Effector memory CD4-positive, alpha-beta T cell (primary cell): ENCODE measurements around the gene COL25A1.

ENCODE experiments used
- DNase-seq, 3 donors: peaks; one replicate each; pipeline ENCODE4 v3.0.0-alpha.2; 2020
- H3K27ac ChIP-seq: 2 replicates; pipeline ENCODE4 v1.7.0; 2013; ENCODE audit warnings: mild to moderate bottlenecking, low read length, moderate library complexity; ENCODE audit not compliant: insufficient read depth, poor library complexity, severe bottlenecking
- H3K27me3 ChIP-seq: replicated peaks from 2 replicates; pipeline ENCODE4 v1.7.0; 2013; ENCODE audit warnings: mild to moderate bottlenecking, low read length; ENCODE audit not compliant: insufficient read depth, control insufficient read depth, poor library complexity, severe bottlenecking
- H3K36me3 ChIP-seq: 2 replicates; pipeline ENCODE4 v1.7.0; 2013; ENCODE audit warnings: mild to moderate bottlenecking, low read length, moderate library complexity; ENCODE audit not compliant: control insufficient read depth, insufficient read depth
- H3K4me1 ChIP-seq: 2 replicates; pipeline ENCODE4 v1.7.0; 2013; ENCODE audit warnings: low read length, mild to moderate bottlenecking; ENCODE audit not compliant: control insufficient read depth, insufficient read depth, poor library complexity, severe bottlenecking
- H3K4me3 ChIP-seq: 2 replicates; pipeline ENCODE4 v1.7.0; 2013; ENCODE audit warnings: low read length, low read depth, mild to moderate bottlenecking; ENCODE audit not compliant: insufficient read depth, poor library complexity, severe bottlenecking
- H3K9me3 ChIP-seq: 2 replicates; pipeline ENCODE4 v1.7.0; 2013; ENCODE audit warnings: mild to moderate bottlenecking, low read length, moderate library complexity; ENCODE audit not compliant: control insufficient read depth

The COL25A1 gene

GRCh38 chr4:109162759-109163158, 139.7 kb downstream of the COL25A1 start:
- Histone ChIP-seq H3K4me1 (no peaks in the 10 kb centered on the region), H3K4me3 (no peak overlapping the region), H3K36me3 (no peaks in the 10 kb centered on the region), H3K9me3 (no peaks in the 10 kb centered on the region), H3K27ac (no peak overlapping the region), H3K27me3 (no peaks in the 10 kb centered on the region)
- DNase-seq: no peak

- Histone ChIP-seq H3K4me3 (no peak overlapping the region), H3K4me1 (no peaks in the 10 kb centered on the region), H3K27me3 (no peaks in the 10 kb centered on the region), H3K36me3 (no peaks in the 10 kb centered on the region), H3K9me3 (no peaks in the 10 kb centered on the region), H3K27ac (no peak overlapping the region)
- DNase-seq: no peak
These were observed 142.0 kb downstream of the COL25A1 start for GRCh38 chr4:109160494-109160893.

GRCh38 chr4:109157696-109158095, 144.8 kb downstream of the COL25A1 start:
- Histone ChIP-seq H3K9me3 (no peaks in the 10 kb centered on the region), H3K4me1 (no peaks in the 10 kb centered on the region), H3K27me3 (no peaks in the 10 kb centered on the region), H3K27ac (no peak overlapping the region), H3K36me3 (no peaks in the 10 kb centered on the region), H3K4me3 (no peak overlapping the region)
- DNase-seq: no peak

- Histone ChIP-seq H3K27ac (no peak overlapping the region), H3K36me3 (no peaks in the 10 kb centered on the region), H3K9me3 (no peaks in the 10 kb centered on the region), H3K27me3 (no peaks in the 10 kb centered on the region), H3K4me3 (no peak overlapping the region), H3K4me1 (no peaks in the 10 kb centered on the region)
- no peak for DNase-seq
These were observed 145.3 kb downstream of the COL25A1 start for GRCh38 chr4:109157205-109157604.

GRCh38 chr4:109156356-109156755, 146.1 kb downstream of the COL25A1 start:
- DNase-seq: no peak
- Histone ChIP-seq H3K9me3 (no peaks in the 10 kb centered on the region), H3K4me3 (no peak overlapping the region), H3K27ac (no peak overlapping the region), H3K4me1 (no peaks in the 10 kb centered on the region), H3K36me3 (no peaks in the 10 kb centered on the region), H3K27me3 (no peaks in the 10 kb centered on the region)

GRCh38 chr4:109155682-109156283, 146.7 kb downstream of the COL25A1 start:
- Histone ChIP-seq H3K9me3 (no peaks in the 10 kb centered on the region), H3K27ac (no peak overlapping the region), H3K4me3 (no peak overlapping the region), H3K4me1 (no peaks in the 10 kb centered on the region), H3K36me3 (no peaks in the 10 kb centered on the region), H3K27me3 (no peaks in the 10 kb centered on the region)
- DNase-seq: no peak

- no peak overlapping the region for H3K4me3 ChIP-seq
- no peaks in the 10 kb centered on the region for H3K9me3 ChIP-seq
- H3K27ac ChIP-seq: no peak overlapping the region
- no peak for DNase-seq
- H3K4me1 ChIP-seq: no peaks in the 10 kb centered on the region
- H3K27me3 ChIP-seq: no peaks in the 10 kb centered on the region
- H3K36me3 ChIP-seq: no peaks in the 10 kb centered on the region
These were observed 147.4 kb downstream of the COL25A1 start for GRCh38 chr4:109155084-109155483.

GRCh38 chr4:109154424-109154823, 148.0 kb downstream of the COL25A1 start:
- no peaks in the 10 kb centered on the region for H3K36me3 ChIP-seq
- no peak for DNase-seq
- H3K4me1 ChIP-seq: no peaks in the 10 kb centered on the region
- no peak overlapping the region for H3K27ac ChIP-seq
- no peaks in the 10 kb centered on the region for H3K9me3 ChIP-seq
- no peak overlapping the region for H3K4me3 ChIP-seq
- H3K27me3 ChIP-seq: no peaks in the 10 kb centered on the region

- H3K27me3 ChIP-seq: no peaks in the 10 kb centered on the region
- no peaks in the 10 kb centered on the region for H3K9me3 ChIP-seq
- DNase-seq: no peak
- H3K36me3 ChIP-seq: no peaks in the 10 kb centered on the region
- H3K4me3 ChIP-seq: no peak overlapping the region
- H3K27ac ChIP-seq: no peak overlapping the region
- no peaks in the 10 kb centered on the region for H3K4me1 ChIP-seq
These were observed 152.6 kb downstream of the COL25A1 start for GRCh38 chr4:109149836-109150235.

- Histone ChIP-seq H3K36me3 (no peaks in the 10 kb centered on the region), H3K27ac (no peak overlapping the region), H3K4me1 (no peaks in the 10 kb centered on the region), H3K4me3 (no peak overlapping the region), H3K9me3 (no peaks in the 10 kb centered on the region), H3K27me3 (no peaks in the 10 kb centered on the region)
- no peak for DNase-seq
These were observed 153.8 kb downstream of the COL25A1 start for GRCh38 chr4:109148577-109149075.
